SJSA1 (cell line): ENCODE data around the gene SGSM1. TPM values are rescaled to one million over a fixed set of nuclear protein-coding genes. Genes with fewer than 3 reads are reported as not detected.

ENCODE experiments used
- DNase-seq, 2 experiments: peaks; one replicate each; pipeline ENCODE4 v3.0.0-alpha.2; 2015 to 2020; ENCODE audit warnings: low spot score in 2 of 2, low read depth in 1 of 2
- H3K27ac ChIP-seq: fragments of 250-450 bp; sonication (Bioruptor Pico); 2 replicates; pipeline ENCODE4 v1.5.1; 2020; ENCODE audit warnings: mild to moderate bottlenecking, moderate library complexity
- H3K27me3 ChIP-seq: fragments of 250-450 bp; sonication (Bioruptor Pico); replicated peaks from 2 replicates; pipeline ENCODE4 v1.5.1; 2020; ENCODE audit warnings: mild to moderate bottlenecking, moderate library complexity
- H3K36me3 ChIP-seq: fragments of 250-450 bp; sonication (Bioruptor Pico); 2 replicates; pipeline ENCODE4 v1.5.1; 2020; ENCODE audit warnings: mild to moderate bottlenecking
- H3K4me1 ChIP-seq: fragments of 250-450 bp; sonication (Bioruptor Pico); replicated peaks from 2 replicates; pipeline ENCODE4 v1.6.1; 2021; ENCODE audit warnings: mild to moderate bottlenecking
- H3K4me3 ChIP-seq: fragments of 250-450 bp; sonication (Bioruptor Pico); 2 replicates; pipeline ENCODE4 v1.5.1; 2020; ENCODE audit warnings: mild to moderate bottlenecking
- H3K9me3 ChIP-seq: fragments of 250-450 bp; sonication (Bioruptor Pico); replicated peaks from 2 replicates; pipeline ENCODE4 v1.5.1; 2020; ENCODE audit warnings: mild to moderate bottlenecking
- total RNA-seq: library from RNA; depleted of rRNA; stranded (reverse); fragments of >200 nt; shearing (Covaris generic); gene quantifications from 2 replicates; pipeline ENCODE4 v1.2.3, GENCODE V29; 2014

The SGSM1 gene
- total RNA-seq, 1 experiment from 2014 or later, result not detected

- no peak for DNase-seq
- H3K36me3 ChIP-seq, result no peaks in the 10 kb centered on the region
- peaks cover 3% of the 10 kb centered on the region; the same call in 1 of the 2 replicates for H3K9me3 ChIP-seq
- H3K4me1 ChIP-seq, result 0 out of 2 replicates have a peak, but pooled peaks cover 4% of the 10 kb centered on the region
- H3K27ac ChIP-seq, result no peak overlapping the region
- H3K4me3 ChIP-seq, result no peak overlapping the region
- peaks cover 5% of the 10 kb centered on the region; the same call in 1 of the 2 replicates for H3K27me3 ChIP-seq
These were observed 8.1 kb downstream of the SGSM1 start for GRCh38 chr22:24813861-24814770.

- no peaks in the 10 kb centered on the region for H3K4me1 ChIP-seq
- H3K27ac ChIP-seq, result no peak overlapping the region
- no peaks in the 10 kb centered on the region for H3K36me3 ChIP-seq
- peaks cover 5% of the 10 kb centered on the region; the same call in 1 of the 2 replicates for H3K27me3 ChIP-seq
- no peak for DNase-seq
- H3K9me3 ChIP-seq, result peaks cover 3% of the 10 kb centered on the region; the same call in 1 of the 2 replicates
- no peak overlapping the region for H3K4me3 ChIP-seq
These were observed 10.8 kb downstream of the SGSM1 start for GRCh38 chr22:24816806-24817205.

- DNase-seq, result no peak
- no peaks in the 10 kb centered on the region for H3K36me3 ChIP-seq
- H3K27ac ChIP-seq, result no peak overlapping the region
- no peak overlapping the region for H3K4me3 ChIP-seq
- peaks cover 3% of the 10 kb centered on the region; the same call in 1 of the 2 replicates for H3K9me3 ChIP-seq
- no peaks in the 10 kb centered on the region for H3K4me1 ChIP-seq
- H3K27me3 ChIP-seq, result peaks cover 5% of the 10 kb centered on the region; the same call in 1 of the 2 replicates
These were observed 13.5 kb downstream of the SGSM1 start for GRCh38 chr22:24819487-24819886.

GRCh38 chr22:24819911-24820461 is 14.0 kb downstream of the SGSM1 start:
- no peak for DNase-seq
- H3K4me1 ChIP-seq, result no peaks in the 10 kb centered on the region
- H3K4me3 ChIP-seq, result no peak overlapping the region
- H3K27me3 ChIP-seq, result peaks cover 5% of the 10 kb centered on the region; the same call in 1 of the 2 replicates
- H3K27ac ChIP-seq, result no peak overlapping the region
- H3K36me3 ChIP-seq, result no peaks in the 10 kb centered on the region
- peaks cover 3% of the 10 kb centered on the region; the same call in 1 of the 2 replicates for H3K9me3 ChIP-seq

GRCh38 chr22:24822471-24822870 is 16.5 kb downstream of the SGSM1 start:
- no peaks in the 10 kb centered on the region for H3K4me1 ChIP-seq
- H3K4me3 ChIP-seq, result no peak overlapping the region
- H3K36me3 ChIP-seq, result no peaks in the 10 kb centered on the region
- H3K27ac ChIP-seq, result no peak overlapping the region
- DNase-seq, result no peak
- no peaks in the 10 kb centered on the region for H3K9me3 ChIP-seq
- no peaks in the 10 kb centered on the region for H3K27me3 ChIP-seq

GRCh38 chr22:24823787-24824186 is 17.8 kb downstream of the SGSM1 start:
- H3K4me1 ChIP-seq, result no peaks in the 10 kb centered on the region
- H3K4me3 ChIP-seq, result no peak overlapping the region
- no peaks in the 10 kb centered on the region for H3K9me3 ChIP-seq
- H3K27ac ChIP-seq, result no peak overlapping the region
- H3K27me3 ChIP-seq, result no peaks in the 10 kb centered on the region
- DNase-seq, result no peak
- H3K36me3 ChIP-seq, result no peaks in the 10 kb centered on the region

GRCh38 chr22:24824250-24824649 is 18.2 kb downstream of the SGSM1 start:
- H3K9me3 ChIP-seq, result no peaks in the 10 kb centered on the region
- H3K4me1 ChIP-seq, result no peaks in the 10 kb centered on the region
- H3K27ac ChIP-seq, result no peak overlapping the region
- no peaks in the 10 kb centered on the region for H3K27me3 ChIP-seq
- no peak for DNase-seq
- no peaks in the 10 kb centered on the region for H3K36me3 ChIP-seq
- no peak overlapping the region for H3K4me3 ChIP-seq

GRCh38 chr22:24824915-24825314 is 18.9 kb downstream of the SGSM1 start:
- Histone ChIP-seq H3K4me1 (no peaks in the 10 kb centered on the region), H3K9me3 (no peaks in the 10 kb centered on the region), H3K27ac (no peak overlapping the region), H3K27me3 (no peaks in the 10 kb centered on the region), H3K4me3 (no peak overlapping the region), H3K36me3 (no peaks in the 10 kb centered on the region)
- DNase-seq, result no peak

GRCh38 chr22:24826710-24827285 is 20.8 kb downstream of the SGSM1 start:
- H3K4me1 ChIP-seq, result no peaks in the 10 kb centered on the region
- no peak for DNase-seq
- H3K27ac ChIP-seq, result no peak overlapping the region
- no peaks in the 10 kb centered on the region for H3K36me3 ChIP-seq
- no peaks in the 10 kb centered on the region for H3K9me3 ChIP-seq
- no peaks in the 10 kb centered on the region for H3K27me3 ChIP-seq
- no peak overlapping the region for H3K4me3 ChIP-seq

- Histone ChIP-seq H3K4me3 (no peak overlapping the region), H3K4me1 (no peaks in the 10 kb centered on the region), H3K27me3 (no peaks in the 10 kb centered on the region), H3K36me3 (no peaks in the 10 kb centered on the region), H3K27ac (no peak overlapping the region), H3K9me3 (no peaks in the 10 kb centered on the region)
- no peak for DNase-seq
These were observed 21.3 kb downstream of the SGSM1 start for GRCh38 chr22:24827296-24827695.

- H3K36me3 ChIP-seq, result no peaks in the 10 kb centered on the region
- H3K27ac ChIP-seq, result no peak overlapping the region
- no peaks in the 10 kb centered on the region for H3K27me3 ChIP-seq
- no peak for DNase-seq
- H3K4me3 ChIP-seq, result no peak overlapping the region
- no peaks in the 10 kb centered on the region for H3K4me1 ChIP-seq
- H3K9me3 ChIP-seq, result no peaks in the 10 kb centered on the region
These were observed 24.4 kb downstream of the SGSM1 start for GRCh38 chr22:24830205-24830979.

- no peak for DNase-seq
- Histone ChIP-seq H3K4me3 (no peak overlapping the region), H3K4me1 (no peaks in the 10 kb centered on the region), H3K27me3 (peaks cover 5% of the 10 kb centered on the region; the same call in 1 of the 2 replicates), H3K36me3 (no peaks in the 10 kb centered on the region), H3K27ac (no peak overlapping the region), H3K9me3 (no peaks in the 10 kb centered on the region)
These were observed 25.7 kb downstream of the SGSM1 start for GRCh38 chr22:24831687-24832086.

GRCh38 chr22:24833881-24834495 is 28.0 kb downstream of the SGSM1 start:
- no peak overlapping the region for H3K4me3 ChIP-seq
- H3K9me3 ChIP-seq, result no peaks in the 10 kb centered on the region
- no peak for DNase-seq
- peaks cover 5% of the 10 kb centered on the region; the same call in 1 of the 2 replicates for H3K27me3 ChIP-seq
- H3K27ac ChIP-seq, result no peak overlapping the region
- no peaks in the 10 kb centered on the region for H3K4me1 ChIP-seq
- no peaks in the 10 kb centered on the region for H3K36me3 ChIP-seq
